Endothelial cell of umbilical vein (primary cell): ENCODE data around the gene RSL1D1.

Experiments
- CTCF ChIP-seq, 2 donors: IDR thresholded peaks; 1 replicate in 1 of 2; 2 replicates in 1 of 2; pipeline ENCODE4 v1.5.1; 2011; ENCODE audit warnings: low read length in 2 of 2, mild to moderate bottlenecking in 2 of 2, moderate library complexity in 2 of 2, control low read depth in 1 of 2, inconsistent platforms in 1 of 2, low read depth in 1 of 2; ENCODE audit not compliant: insufficient read depth in 1 of 2; ENCODE audit errors: extremely low read depth in 1 of 2
- EZH2 ChIP-seq: IDR thresholded peaks from 2 replicates; pipeline ENCODE4 v1.6.1; 2012; ENCODE audit warnings: borderline replicate concordance, low read depth, mild to moderate bottlenecking, moderate library complexity, low read length, inconsistent platforms; ENCODE audit not compliant: severe bottlenecking
- FOS ChIP-seq: IDR thresholded peaks from 2 replicates; pipeline ENCODE4 v1.6.1; 2011; ENCODE audit warnings: mild to moderate bottlenecking, low read length, moderate library complexity, borderline replicate concordance; ENCODE audit not compliant: insufficient read depth
- MAX ChIP-seq: IDR thresholded peaks from 2 replicates; pipeline ENCODE4 v1.6.1; 2011; ENCODE audit not compliant: insufficient read depth, insufficient read length
- POLR2A ChIP-seq: IDR thresholded peaks from 2 replicates; pipeline ENCODE4 v1.6.1; 2012; ENCODE audit warnings: low read depth, mild to moderate bottlenecking, control low read depth, low read length
- POLR2AphosphoS5 ChIP-seq: IDR thresholded peaks from 2 replicates; pipeline ENCODE4 v1.6.1; 2012; ENCODE audit warnings: low read depth, mild to moderate bottlenecking, control low read depth, low read length, moderate library complexity; ENCODE audit not compliant: insufficient read depth

- TF ChIP-seq CTCF (IDR thresholded peaks at IDR 0.05; ENCODE audit: extremely low read depth in 1 of 2, insufficient read depth in 1 of 2, low read depth in 1 of 2, low read length in 2 of 2) (no peak), POLR2AphosphoS5 (no peak), POLR2A (no peak), EZH2 (no peak), FOS (no peak), MAX (no peak)
Measured at GRCh38 chr16:11824362-11824761, 27.0 kb downstream of the RSL1D1 start.
